GM21717 (cell line): ENCODE results near the gene TECPR2.
"Not testable (repeated sequence)": the region's sequence is repeated elsewhere in the genome, so short reads cannot be mapped to it uniquely, and the experiment has no call there.

Experiments
- ATAC-seq: cut with Tn5 transposase; IDR thresholded peaks from one replicate; pipeline ENCODE4 v1.9.1; 2021; ENCODE audit warnings: mild to moderate bottlenecking, moderate library complexity; ENCODE audit not compliant: unreplicated experiment

TECPR2 gene

GRCh38 chr14:102519709-102520108 lies 157.0 kb downstream of the TECPR2 start:
- ATAC-seq: not testable (repeated sequence)

DNA sequence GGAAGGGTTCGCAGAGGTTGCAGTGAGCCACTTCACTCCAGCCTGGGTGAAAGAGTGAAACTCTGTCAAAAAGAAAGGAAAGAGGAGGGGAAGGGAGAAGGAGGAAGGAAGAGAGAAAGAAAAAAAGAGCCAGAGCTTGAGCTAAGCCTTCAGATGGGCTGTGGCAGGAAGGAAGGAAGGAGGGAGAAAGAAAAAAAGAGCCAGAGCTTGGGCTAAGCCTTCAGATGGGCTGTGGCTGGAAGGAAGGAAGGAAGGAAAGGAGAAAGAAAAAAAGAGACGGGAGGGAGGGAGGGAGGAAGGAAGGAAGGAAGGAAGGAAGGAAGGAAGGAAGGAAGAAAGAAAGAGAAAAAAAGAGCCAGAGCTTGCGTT lies 160.4 kb downstream of the TECPR2 start:
- ATAC-seq: no peak

DNA sequence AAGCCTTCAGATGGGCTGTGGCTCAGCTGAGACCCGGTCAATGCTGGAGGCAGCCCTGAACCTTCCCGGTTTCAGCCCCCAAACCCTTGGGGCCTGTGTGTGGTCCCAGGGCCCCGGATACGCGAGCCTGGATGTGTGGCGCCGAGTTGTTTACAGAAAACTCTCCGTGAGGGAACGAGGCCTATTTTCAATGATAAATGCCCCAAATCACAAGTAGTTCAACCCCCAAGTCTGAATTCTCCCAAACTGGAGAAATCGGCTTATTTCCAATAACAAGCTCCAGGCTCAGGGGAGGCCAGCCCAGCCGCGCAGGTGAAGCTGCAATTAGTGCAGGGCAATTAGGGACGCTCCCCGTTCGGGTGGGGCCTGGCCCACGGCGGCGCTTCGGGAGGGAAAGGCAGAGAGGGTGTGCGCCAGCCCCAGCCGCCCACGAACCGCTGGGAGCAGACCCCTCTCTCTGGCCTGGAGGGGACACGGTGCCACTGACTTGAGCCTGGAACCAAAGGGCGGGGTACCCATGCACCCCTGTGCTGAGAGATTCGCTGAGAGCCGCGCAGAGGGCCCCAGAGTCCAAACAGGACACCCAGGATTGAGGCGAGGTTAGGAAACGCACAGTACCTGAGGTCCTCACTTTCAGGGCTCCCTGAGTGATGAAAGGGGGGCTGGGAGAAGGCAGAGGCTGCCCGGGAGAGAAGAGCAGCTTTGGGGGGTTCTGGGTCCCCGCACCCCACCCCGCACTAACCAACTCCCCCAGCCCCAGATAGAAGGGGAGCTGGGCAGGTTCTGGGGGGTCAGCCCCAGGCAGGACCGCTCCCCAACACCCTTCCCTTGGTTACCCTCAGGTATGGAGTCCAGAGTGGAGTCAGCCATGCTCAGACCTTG lies 161.1 kb downstream of the TECPR2 start:
- ATAC-seq: peak; percentile 5

DNA sequence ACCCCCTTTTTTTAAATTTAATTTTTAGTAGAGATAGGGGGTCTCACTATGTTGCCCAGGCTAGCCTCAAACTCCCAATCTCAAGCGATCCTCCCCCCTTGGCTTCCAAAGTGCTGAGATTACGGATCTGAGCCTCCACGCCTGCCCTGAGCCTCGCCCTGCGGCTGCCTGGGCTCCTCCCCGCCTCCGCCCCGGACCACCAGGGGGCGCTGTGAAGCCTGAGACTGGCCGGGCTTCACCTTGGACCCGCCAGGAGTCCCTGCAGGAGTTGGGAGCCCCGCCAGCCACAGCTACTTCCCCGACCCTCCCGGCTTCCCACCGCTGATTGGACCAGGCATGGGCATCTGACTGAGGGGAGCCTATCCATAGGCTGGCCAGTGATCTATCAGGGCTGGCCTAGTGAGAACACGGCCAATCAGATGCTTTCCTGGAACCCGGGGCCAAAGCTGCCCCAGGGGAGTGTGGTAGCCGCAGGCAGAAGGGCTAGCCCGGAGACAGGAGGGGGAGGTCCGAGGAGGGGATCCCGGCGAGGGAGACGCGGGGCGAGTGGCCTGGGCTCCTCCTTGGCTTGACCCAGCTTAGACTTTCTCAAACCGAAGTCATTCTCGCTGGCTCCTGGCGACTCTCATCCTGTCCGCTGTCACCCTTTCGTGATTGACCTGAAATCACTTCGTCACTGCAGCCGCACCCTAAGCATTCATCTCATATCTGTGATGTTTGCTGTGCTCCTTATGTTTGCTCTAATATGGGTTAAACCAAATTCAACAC lies 161.9 kb downstream of the TECPR2 start:
- peak; percentile 95 for ATAC-seq

GRCh38 chr14:102525219-102525928 lies 162.6 kb downstream of the TECPR2 start:
- peak; percentile 21 for ATAC-seq

DNA sequence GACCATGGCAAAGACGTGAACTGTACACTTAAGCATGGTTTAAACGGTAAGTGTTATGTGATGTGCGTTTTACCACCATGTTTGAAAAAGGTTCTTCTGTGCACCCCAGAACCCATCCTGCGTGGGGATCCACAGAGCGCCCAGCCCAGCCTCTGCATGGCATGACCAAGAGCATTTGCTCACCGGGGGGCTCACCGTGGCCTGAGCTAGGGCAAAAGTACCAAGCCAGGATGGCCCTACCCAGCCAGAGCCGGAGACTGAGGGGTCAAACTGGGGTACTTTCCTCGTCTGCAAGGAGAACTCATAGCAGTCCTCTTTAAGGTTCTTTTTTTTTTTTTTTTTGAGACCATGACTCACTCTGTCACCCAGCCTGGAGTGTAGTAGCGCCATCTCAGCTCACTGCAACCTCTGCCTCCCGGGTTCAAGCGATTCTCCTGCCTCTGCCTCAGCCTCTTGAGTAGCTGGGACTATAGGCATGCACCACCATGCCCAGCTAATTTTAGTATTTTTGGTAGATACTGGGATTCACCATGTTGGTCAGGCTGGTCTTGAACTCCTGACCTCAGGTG lies 163.3 kb downstream of the TECPR2 start:
- no peak for ATAC-seq

- no peak for ATAC-seq
These were observed 165.9 kb downstream of the TECPR2 start for GRCh38 chr14:102528431-102529170.

DNA sequence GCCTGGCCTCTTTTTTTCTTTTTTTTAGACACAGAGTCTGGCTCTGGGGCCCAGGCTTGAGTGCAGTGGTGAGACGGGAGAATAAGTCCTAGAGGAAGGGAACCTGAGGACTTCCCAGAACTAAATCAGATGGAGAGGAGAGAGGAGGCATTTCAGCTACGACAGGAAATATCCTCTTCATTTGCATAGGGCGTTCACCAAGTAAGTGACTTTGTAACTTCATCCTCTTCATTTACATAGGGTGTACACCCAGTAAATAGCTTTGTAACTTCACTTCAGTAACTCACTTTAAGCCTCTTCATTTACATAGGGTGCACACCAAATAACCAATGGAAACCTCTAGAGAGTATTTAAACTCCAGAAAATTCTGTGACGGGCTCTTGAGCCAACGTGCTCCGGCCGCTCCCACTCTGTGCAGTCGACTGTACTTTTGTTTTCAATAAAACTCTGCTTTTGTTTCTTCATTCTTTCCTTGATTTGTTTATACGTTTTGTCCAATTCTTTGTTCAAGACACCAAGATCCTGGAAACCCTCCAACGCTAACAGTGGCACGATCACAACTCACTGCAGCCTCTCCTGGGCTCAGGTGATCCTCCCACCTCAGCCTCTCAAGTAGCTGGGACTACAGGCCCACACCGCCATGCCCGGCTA lies 168.2 kb downstream of the TECPR2 start:
- no peak for ATAC-seq

DNA sequence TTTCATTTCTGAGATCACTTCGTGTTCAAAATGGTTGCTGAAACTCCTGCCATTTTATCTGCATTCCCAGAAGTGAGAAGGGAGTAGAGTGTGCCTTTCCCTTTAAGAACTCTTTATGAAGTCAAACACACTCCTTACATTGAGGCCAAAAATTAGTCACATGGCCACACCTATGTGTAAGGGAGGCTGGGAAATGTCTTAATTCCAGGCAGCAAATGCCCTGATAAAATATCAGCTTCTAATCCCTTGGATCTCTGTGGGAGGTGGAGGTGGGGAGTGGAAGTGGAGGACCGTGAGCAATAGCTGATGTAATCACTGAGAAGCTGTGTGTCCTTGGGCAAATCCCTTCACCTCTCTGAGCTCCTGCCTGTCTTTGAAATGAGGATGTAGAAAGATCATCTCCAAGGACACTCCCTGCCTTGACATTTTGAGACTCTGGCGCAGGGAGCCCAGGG lies 169.5 kb downstream of the TECPR2 start:
- no peak for ATAC-seq

- no peak for ATAC-seq
These were observed 175.3 kb downstream of the TECPR2 start for GRCh38 chr14:102537981-102538601.

- ATAC-seq: no peak
These were observed 176.1 kb downstream of the TECPR2 start for GRCh38 chr14:102538602-102539543.

DNA sequence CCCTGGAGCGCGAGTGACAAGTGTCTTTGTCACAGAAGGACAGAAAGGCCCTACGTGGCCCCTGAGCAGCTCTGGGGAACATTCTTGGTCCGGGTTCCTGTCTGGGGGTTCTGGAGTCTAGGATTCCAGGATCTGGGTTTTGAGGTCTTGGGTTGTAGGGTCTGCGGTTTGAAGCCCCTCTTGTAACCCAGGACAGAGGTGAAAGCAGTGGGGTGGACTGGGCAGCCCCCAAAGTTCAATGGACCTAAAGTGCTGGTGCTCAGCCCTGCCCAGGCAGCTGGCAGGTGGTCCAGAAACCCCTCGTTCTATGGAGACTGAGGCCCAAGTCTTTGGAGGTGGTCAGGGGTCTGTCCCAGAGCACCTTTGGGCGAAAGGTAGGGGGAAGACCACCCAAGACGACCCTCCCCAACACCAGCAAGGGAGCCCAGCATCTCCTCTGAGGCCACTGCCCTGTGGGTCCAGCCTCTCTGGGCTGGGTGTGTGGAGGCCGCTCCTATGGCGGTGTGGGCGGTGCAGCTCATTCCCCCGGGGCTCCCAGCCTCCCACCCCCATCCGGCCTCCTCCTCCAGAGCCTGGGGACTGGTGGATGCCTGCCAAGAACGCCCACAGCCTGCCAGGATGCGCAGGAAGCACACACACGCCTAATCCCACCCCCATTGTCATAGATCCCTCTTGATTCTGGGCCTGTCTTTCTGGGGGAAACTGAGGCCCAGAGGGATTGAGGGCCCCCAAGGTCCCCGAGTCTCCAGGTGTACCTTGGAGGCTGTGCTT lies 177.0 kb downstream of the TECPR2 start:
- no peak for ATAC-seq

DNA sequence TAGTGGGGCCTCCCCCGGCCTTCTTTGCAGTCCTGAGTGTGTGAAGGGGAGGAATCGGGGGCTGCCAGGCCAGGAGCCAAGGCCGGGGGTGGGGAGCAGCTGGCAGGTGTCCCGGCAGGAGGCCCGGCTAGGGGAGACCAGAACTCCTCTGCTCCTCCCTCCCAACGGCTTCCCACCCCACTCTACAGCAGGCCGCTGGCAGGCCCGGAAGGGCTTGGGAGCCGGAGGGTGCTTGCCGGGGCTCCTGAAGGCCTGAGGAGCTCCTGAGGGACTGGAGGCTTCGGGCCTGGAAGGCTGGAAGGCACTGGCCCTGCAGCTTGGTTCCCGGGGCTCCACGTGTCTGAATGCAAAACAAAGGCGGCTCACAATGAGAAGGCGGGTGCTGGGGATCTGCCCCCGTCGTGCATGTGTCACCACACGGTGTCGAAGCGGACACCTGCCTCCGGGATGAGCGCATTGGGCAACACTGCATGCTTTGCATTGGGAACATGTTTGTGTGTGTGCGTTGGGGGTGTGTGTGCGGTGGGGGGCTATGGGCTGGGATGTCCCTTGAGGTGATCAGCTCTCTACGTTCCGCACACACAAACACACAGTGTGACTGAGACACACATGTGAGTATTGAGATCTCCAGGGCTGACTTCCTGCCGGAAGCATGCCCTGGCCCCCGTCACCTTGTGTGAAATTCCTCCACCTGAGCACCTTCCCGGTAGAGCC lies 177.7 kb downstream of the TECPR2 start:
- no peak for ATAC-seq

GRCh38 chr14:102541029-102541491 lies 178.3 kb downstream of the TECPR2 start:
- ATAC-seq: not testable (repeated sequence)

- ATAC-seq: no peak
These were observed 179.0 kb downstream of the TECPR2 start for GRCh38 chr14:102541771-102542170.

- no peak for ATAC-seq
These were observed 181.5 kb downstream of the TECPR2 start for GRCh38 chr14:102544046-102544746.
